Tibial nerve (tissue), 4 donors: ENCODE results near the gene TMPRSS7.

ENCODE experiments used
- EP300 ChIP-seq, 2 donors: sonication (generic); formaldehyde crosslinking; IDR thresholded peaks; one replicate each; pipeline ENCODE4 v1.6.1; 2017; ENCODE audit warnings: antibody characterized with exemption in 2 of 2, mild to moderate bottlenecking in 1 of 2
- POLR2A ChIP-seq, 2 donors: fragments of 450-650 bp; IDR thresholded peaks; one replicate each; pipeline ENCODE4 v1.6.1; 2017; ENCODE audit warnings: antibody characterized with exemption in 2 of 2, mild to moderate bottlenecking in 2 of 2, moderate library complexity in 2 of 2
- TF ChIP-seq, protein P1 (sequence below), 5 experiments: fragments of 200-600 bp in 3 of 5; fragments of 450-650 bp in 2 of 5; sonication (generic) in 3 of 5; IDR thresholded peaks; one replicate each; pipeline ENCODE4 v1.5.1; 2016 to 2019; ENCODE audit warnings: antibody characterized with exemption in 5 of 5, mild to moderate bottlenecking in 3 of 5, moderate library complexity in 2 of 5

DNA sequence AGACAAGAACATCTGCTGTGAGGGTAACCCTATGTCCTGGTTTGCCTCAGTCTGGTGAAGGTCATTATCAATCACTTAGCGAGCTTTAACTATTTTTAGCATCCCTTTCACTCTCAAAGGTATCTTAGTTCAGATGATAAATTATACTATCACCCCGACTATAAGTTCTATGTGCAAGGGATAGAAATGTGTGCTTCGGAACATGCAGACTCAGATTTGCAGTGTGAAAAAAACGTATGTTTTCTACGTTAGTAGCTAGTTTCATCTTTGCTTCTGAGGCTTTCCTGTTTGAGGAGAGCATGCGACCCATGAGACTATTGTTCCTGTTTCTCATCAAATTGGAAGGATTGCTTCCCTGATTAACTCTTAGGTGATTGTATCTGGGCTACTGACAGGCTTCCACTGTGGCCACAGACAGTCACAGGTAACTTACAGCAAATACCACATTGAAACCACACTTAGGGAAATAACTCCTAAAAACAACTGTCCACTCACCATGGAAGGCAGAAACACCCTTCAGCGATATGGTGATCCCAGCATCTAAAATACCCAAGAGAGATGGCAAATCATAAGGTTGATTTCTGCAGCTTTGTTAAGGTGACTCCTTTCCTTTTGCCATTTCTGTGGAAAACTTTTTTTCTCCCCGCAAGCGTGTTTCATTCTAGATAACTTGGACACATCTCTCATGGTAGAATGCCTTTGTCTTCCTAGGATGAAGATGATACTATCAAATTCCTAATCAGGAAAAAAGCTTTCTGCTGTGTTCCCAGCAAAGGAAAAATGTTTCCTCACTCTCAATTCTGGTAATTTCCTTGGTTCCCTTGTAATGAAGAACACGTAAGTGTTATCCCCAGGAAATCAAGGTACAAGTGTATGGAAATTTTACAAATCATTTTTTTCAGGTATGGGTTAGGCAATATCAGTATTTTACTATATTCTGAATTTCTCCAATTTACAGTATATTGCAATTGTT is 93.3 kb downstream of the TMPRSS7 start:
- TF ChIP-seq POLR2A (IDR thresholded peaks at IDR 0.05) (no peak), EP300 (IDR thresholded peaks at IDR 0.05) (no peak)
- TF ChIP-seq, protein P1, sequence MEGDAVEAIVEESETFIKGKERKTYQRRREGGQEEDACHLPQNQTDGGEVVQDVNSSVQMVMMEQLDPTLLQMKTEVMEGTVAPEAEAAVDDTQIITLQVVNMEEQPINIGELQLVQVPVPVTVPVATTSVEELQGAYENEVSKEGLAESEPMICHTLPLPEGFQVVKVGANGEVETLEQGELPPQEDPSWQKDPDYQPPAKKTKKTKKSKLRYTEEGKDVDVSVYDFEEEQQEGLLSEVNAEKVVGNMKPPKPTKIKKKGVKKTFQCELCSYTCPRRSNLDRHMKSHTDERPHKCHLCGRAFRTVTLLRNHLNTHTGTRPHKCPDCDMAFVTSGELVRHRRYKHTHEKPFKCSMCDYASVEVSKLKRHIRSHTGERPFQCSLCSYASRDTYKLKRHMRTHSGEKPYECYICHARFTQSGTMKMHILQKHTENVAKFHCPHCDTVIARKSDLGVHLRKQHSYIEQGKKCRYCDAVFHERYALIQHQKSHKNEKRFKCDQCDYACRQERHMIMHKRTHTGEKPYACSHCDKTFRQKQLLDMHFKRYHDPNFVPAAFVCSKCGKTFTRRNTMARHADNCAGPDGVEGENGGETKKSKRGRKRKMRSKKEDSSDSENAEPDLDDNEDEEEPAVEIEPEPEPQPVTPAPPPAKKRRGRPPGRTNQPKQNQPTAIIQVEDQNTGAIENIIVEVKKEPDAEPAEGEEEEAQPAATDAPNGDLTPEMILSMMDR (IDR thresholded peaks at IDR 0.05): no peak
